ENCODE results near the gene COL23A1.
"Not testable (repeated sequence)": the region's sequence is repeated elsewhere in the genome, so short reads cannot be mapped to it uniquely, and the experiment has no call there.

COL23A1 gene

GRCh38 chr5:178234121-178234749, 356.0 kb downstream of the COL23A1 start:
- DNase-seq: no peak

- DNase-seq: no peak
Observed at GRCh38 chr5:178232920-178233429, 357.2 kb downstream of the COL23A1 start.

- peak; percentile 84 for DNase-seq
Observed at GRCh38 chr5:178232124-178232919, 357.9 kb downstream of the COL23A1 start, which contains the start of gene PHYKPL. TSS of gene PHYKPL (minus strand) at chr5:178232802. CDS start at chr5:178232550, 252 bp downstream.

GRCh38 chr5:178231539-178232123, 358.6 kb downstream of the COL23A1 start:
- DNase-seq: no peak

- no peak for DNase-seq
Observed at GRCh38 chr5:178230879-178231538, 359.2 kb downstream of the COL23A1 start.

GRCh38 chr5:178229861-178230260, 360.3 kb downstream of the COL23A1 start:
- DNase-seq: no peak

GRCh38 chr5:178229111-178229510, 361.1 kb downstream of the COL23A1 start:
- not testable (repeated sequence) for DNase-seq

- DNase-seq: no peak
Observed at GRCh38 chr5:178228609-178229008, 361.6 kb downstream of the COL23A1 start.

- DNase-seq: no peak
Observed at GRCh38 chr5:178227929-178228328, 362.3 kb downstream of the COL23A1 start.

- no peak for DNase-seq
Observed at GRCh38 chr5:178227138-178227659, 363.0 kb downstream of the COL23A1 start.

- DNase-seq: no peak
Observed at GRCh38 chr5:178225174-178225573, 365.0 kb downstream of the COL23A1 start.

- no peak for DNase-seq
Observed at GRCh38 chr5:178224403-178224802, 365.8 kb downstream of the COL23A1 start.

- no peak for DNase-seq
Observed at GRCh38 chr5:178223828-178224335, 366.3 kb downstream of the COL23A1 start.

- DNase-seq: no peak
Observed at GRCh38 chr5:178223196-178223773, 366.9 kb downstream of the COL23A1 start.

GRCh38 chr5:178222292-178222691, 367.9 kb downstream of the COL23A1 start:
- DNase-seq: no peak

- no peak for DNase-seq
Observed at GRCh38 chr5:178221853-178222252, 368.3 kb downstream of the COL23A1 start.

GRCh38 chr5:178221282-178221681, 368.9 kb downstream of the COL23A1 start:
- no peak for DNase-seq

- DNase-seq: no peak
Observed at GRCh38 chr5:178218827-178219226, 371.4 kb downstream of the COL23A1 start.

GRCh38 chr5:178218237-178218776, 371.9 kb downstream of the COL23A1 start:
- no peak for DNase-seq

- no peak for DNase-seq
Observed at GRCh38 chr5:178216779-178217178, 373.4 kb downstream of the COL23A1 start.

- no peak for DNase-seq
Observed at GRCh38 chr5:178216088-178216534, 374.1 kb downstream of the COL23A1 start.
